ENCODE measurements around the gene ZNF276.
"Not testable (repeated sequence)": the region's sequence is repeated elsewhere in the genome, so short reads cannot be mapped to it uniquely, and the experiment has no call there.

The ZNF276 gene

DNA sequence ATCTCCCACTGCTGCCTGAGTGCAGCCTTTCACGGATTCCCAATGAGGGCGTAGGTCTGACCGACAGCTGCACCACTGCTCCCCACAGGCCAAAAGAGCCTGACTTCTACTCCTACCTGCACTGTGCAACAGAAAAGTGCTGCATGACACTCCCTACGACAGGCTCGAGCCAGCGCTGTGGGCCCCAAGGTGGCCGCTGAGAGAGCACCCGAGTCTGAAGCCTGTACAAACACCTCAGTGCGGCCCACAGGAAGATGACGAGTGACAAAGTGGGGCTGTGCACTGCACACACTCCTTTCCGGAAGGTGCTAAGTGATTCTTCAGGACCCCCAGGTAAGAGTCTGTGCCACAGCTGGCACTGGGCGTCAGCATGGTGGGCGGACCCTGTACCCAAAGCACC is 53.9 kb downstream of the ZNF276 start:
- H2AFZ ChIP-seq (ENCODE audit: low read length), result no peak overlapping the region
- TF ChIP-seq, protein P1, sequence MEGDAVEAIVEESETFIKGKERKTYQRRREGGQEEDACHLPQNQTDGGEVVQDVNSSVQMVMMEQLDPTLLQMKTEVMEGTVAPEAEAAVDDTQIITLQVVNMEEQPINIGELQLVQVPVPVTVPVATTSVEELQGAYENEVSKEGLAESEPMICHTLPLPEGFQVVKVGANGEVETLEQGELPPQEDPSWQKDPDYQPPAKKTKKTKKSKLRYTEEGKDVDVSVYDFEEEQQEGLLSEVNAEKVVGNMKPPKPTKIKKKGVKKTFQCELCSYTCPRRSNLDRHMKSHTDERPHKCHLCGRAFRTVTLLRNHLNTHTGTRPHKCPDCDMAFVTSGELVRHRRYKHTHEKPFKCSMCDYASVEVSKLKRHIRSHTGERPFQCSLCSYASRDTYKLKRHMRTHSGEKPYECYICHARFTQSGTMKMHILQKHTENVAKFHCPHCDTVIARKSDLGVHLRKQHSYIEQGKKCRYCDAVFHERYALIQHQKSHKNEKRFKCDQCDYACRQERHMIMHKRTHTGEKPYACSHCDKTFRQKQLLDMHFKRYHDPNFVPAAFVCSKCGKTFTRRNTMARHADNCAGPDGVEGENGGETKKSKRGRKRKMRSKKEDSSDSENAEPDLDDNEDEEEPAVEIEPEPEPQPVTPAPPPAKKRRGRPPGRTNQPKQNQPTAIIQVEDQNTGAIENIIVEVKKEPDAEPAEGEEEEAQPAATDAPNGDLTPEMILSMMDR (IDR thresholded peaks at IDR 0.05; ENCODE audit: low read length), result no peak
- no peak for TF ChIP-seq EZH2 (IDR thresholded peaks at IDR 0.05; ENCODE audit: borderline replicate concordance, low read length)
- no peaks in the 10 kb centered on the region for H3K79me2 ChIP-seq (ENCODE audit: insufficient read depth, low read length)

DNA sequence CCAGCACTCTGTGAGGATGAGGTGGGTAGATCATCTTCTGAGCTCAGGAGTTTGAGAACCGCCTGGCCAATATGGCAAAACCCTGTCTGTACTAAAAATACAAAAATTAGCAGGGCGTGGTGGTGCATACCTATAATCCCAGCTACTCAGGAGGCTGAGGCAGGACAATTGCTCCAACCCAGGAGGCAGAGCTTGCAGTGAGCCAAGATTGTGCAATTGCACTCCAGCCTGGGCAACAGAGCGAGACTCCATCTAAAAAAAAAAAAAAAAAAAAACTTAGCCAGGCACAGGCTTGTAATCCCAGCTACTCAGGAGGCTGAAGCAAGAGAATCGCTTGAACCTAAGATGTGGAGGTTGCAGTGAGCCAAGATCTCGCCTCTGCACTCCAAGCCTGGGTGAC is 56.9 kb downstream of the ZNF276 start:
- H2AFZ ChIP-seq (ENCODE audit: low read length); H3K9me3 ChIP-seq (ENCODE audit: low read length); H3K79me2 ChIP-seq (ENCODE audit: insufficient read depth, low read length); H3K4me2 ChIP-seq (ENCODE audit: low read length); H3F3A ChIP-seq (ENCODE audit: insufficient read depth, low read length); H3K4me1 ChIP-seq (ENCODE audit: insufficient read depth, low read length, severe bottlenecking); H3K4me3 ChIP-seq (ENCODE audit: low read depth, low read length, poor library complexity, severe bottlenecking); H3K27ac ChIP-seq (ENCODE audit: low read depth, low read length, poor library complexity, severe bottlenecking); H3K9me2 ChIP-seq (ENCODE audit: low read depth, low read length); H3K27me3 ChIP-seq (ENCODE audit: insufficient read depth, low read length); H3K9ac ChIP-seq (ENCODE audit: low read length); H4K20me1 ChIP-seq (ENCODE audit: insufficient read depth, low read length): not testable (repeated sequence)
- H3K36me3 ChIP-seq (ENCODE audit: insufficient read depth, low read length), result peaks cover 88% of the 10 kb centered on the region

More for the DNA sequence above, 53.9 kb downstream of the ZNF276 start:
- H3F3A ChIP-seq (ENCODE audit: insufficient read depth, low read length), result no peaks in the 10 kb centered on the region
- H3K9ac ChIP-seq (ENCODE audit: low read length), result no peak overlapping the region
- H3K27ac ChIP-seq (ENCODE audit: low read depth, low read length, poor library complexity, severe bottlenecking), result no peak overlapping the region
- H3K36me3 ChIP-seq (ENCODE audit: insufficient read depth, low read length), result peaks cover 96% of the 10 kb centered on the region
- no peaks in the 10 kb centered on the region for H3K9me3 ChIP-seq (ENCODE audit: low read length)
- H3K4me1 ChIP-seq (ENCODE audit: insufficient read depth, low read length, severe bottlenecking), result no peaks in the 10 kb centered on the region
- no peak overlapping the region for H3K4me2 ChIP-seq (ENCODE audit: low read length)
- H3K27me3 ChIP-seq (ENCODE audit: insufficient read depth, low read length), result no peaks in the 10 kb centered on the region
- no peaks in the 10 kb centered on the region for H3K9me2 ChIP-seq (ENCODE audit: low read depth, low read length)
- no peaks in the 10 kb centered on the region for H4K20me1 ChIP-seq (ENCODE audit: insufficient read depth, low read length)
- no peak overlapping the region for H3K4me3 ChIP-seq (ENCODE audit: low read depth, low read length, poor library complexity, severe bottlenecking)

DNA sequence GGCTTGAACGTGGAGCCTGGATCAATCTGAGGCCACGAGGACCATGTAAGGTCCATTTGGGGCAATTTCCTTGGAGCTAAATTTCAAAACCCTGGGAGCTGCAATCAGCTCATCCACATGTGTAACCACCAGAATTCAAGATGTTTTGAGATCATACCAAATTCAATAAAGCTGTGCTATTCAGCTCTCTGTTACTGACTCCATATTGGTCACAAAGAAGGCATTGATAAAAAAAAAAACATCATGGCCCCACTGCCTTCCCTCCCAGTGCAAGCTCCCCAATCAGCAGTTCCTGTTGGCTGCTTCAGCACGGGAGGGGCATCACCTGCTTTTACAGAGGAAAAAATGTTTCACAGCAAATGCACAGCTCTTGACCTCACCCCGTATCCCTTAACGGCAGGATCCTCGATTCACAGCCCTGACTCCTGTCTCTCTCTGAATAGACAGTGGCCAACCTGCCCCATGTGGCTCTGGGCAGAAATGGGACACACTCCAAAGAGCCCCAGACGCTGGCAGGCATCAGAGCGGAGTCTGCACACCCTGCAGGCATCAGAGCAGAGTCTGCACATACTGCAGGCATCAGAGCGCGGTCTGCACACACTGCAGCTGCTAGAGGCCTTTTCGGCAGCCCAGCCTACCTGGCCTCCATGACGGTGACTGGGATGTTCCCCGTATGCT is 58.0 kb downstream of the ZNF276 start:
- Histone ChIP-seq H3K4me2 (ENCODE audit: low read length) (no peak overlapping the region), H3K9me3 (ENCODE audit: low read length) (no peaks in the 10 kb centered on the region), H3K79me2 (ENCODE audit: insufficient read depth, low read length) (no peaks in the 10 kb centered on the region), H3K27ac (ENCODE audit: low read depth, low read length, poor library complexity, severe bottlenecking) (no peak overlapping the region), H3K4me1 (ENCODE audit: insufficient read depth, low read length, severe bottlenecking) (no peaks in the 10 kb centered on the region), H3K9ac (ENCODE audit: low read length) (no peak overlapping the region), H3K9me2 (ENCODE audit: low read depth, low read length) (no peaks in the 10 kb centered on the region), H3K4me3 (ENCODE audit: low read depth, low read length, poor library complexity, severe bottlenecking) (no peak overlapping the region), H2AFZ (ENCODE audit: low read length) (no peak overlapping the region), H4K20me1 (ENCODE audit: insufficient read depth, low read length) (no peaks in the 10 kb centered on the region), H3F3A (ENCODE audit: insufficient read depth, low read length) (no peaks in the 10 kb centered on the region), H3K27me3 (ENCODE audit: insufficient read depth, low read length) (no peaks in the 10 kb centered on the region), H3K36me3 (ENCODE audit: insufficient read depth, low read length) (peaks cover 88% of the 10 kb centered on the region)
- TF ChIP-seq, protein P1 (IDR thresholded peaks at IDR 0.05; ENCODE audit: low read length), result no peak
- TF ChIP-seq EZH2 (IDR thresholded peaks at IDR 0.05; ENCODE audit: borderline replicate concordance, low read length), result no peak

DNA sequence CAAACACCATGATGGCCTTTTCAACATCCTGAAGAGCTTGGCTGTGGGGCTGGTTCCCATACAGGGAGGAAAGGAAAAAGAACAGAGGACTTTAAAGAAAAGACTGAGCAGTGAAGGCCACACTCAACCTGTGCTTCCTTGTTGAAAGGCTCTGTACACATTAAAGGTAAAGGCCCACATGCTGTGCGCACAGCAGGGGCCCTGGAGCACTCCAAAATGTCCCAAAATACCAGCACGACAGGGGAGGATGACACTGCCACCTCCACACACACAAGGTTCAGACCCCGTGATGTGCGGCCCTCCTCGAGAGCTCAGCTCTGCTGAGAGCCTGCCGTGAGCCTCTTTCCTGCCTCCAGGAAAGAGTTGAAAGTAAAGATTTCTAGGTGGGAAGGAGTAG is 58.6 kb downstream of the ZNF276 start:
- no peak overlapping the region for H3K4me2 ChIP-seq (ENCODE audit: low read length)
- H3K4me3 ChIP-seq (ENCODE audit: low read depth, low read length, poor library complexity, severe bottlenecking), result no peak overlapping the region
- no peaks in the 10 kb centered on the region for H3K27me3 ChIP-seq (ENCODE audit: insufficient read depth, low read length)
- TF ChIP-seq, protein P1 (IDR thresholded peaks at IDR 0.05; ENCODE audit: low read length), result no peak
- H3K27ac ChIP-seq (ENCODE audit: low read depth, low read length, poor library complexity, severe bottlenecking), result no peak overlapping the region
- H3K79me2 ChIP-seq (ENCODE audit: insufficient read depth, low read length), result no peaks in the 10 kb centered on the region
- no peak overlapping the region for H3K9ac ChIP-seq (ENCODE audit: low read length)
- no peaks in the 10 kb centered on the region for H3F3A ChIP-seq (ENCODE audit: insufficient read depth, low read length)
- H3K36me3 ChIP-seq (ENCODE audit: insufficient read depth, low read length), result peaks cover 89% of the 10 kb centered on the region
- no peak overlapping the region for H2AFZ ChIP-seq (ENCODE audit: low read length)
- no peaks in the 10 kb centered on the region for H3K9me2 ChIP-seq (ENCODE audit: low read depth, low read length)
- no peaks in the 10 kb centered on the region for H3K9me3 ChIP-seq (ENCODE audit: low read length)
- no peaks in the 10 kb centered on the region for H3K4me1 ChIP-seq (ENCODE audit: insufficient read depth, low read length, severe bottlenecking)
- no peaks in the 10 kb centered on the region for H4K20me1 ChIP-seq (ENCODE audit: insufficient read depth, low read length)

Data from OCI-LY1 (cell line).